GM12891 (cell line): ENCODE measurements around the gene CSTPP1.

Experiments used
- DNase-seq: peaks from one replicate; pipeline ENCODE4 v3.0.0; 2011; ENCODE audit warnings: low spot score; ENCODE audit not compliant: insufficient read length
- FAIRE-seq: peaks from 2 replicates; lab custom pipeline; 2011; peaks lifted over from hg19 to GRCh38; lab: Jason Lieb, UNC
- PAX5 ChIP-seq: IDR thresholded peaks from 2 replicates; pipeline ENCODE4 v1.6.1; 2011; ENCODE audit warnings: low read length, moderate library complexity, mild to moderate bottlenecking; ENCODE audit not compliant: insufficient read depth, severe bottlenecking
- POLR2A ChIP-seq: IDR thresholded peaks from 2 replicates; pipeline ENCODE4 v1.6.1; 2011; ENCODE audit warnings: low read depth, low read length, control low read depth
- POLR2AphosphoS5 ChIP-seq: IDR thresholded peaks from 2 replicates; pipeline ENCODE4 v1.6.1; 2011; ENCODE audit warnings: low read depth, low read length, control low read depth
- POU2F2 ChIP-seq: IDR thresholded peaks from 2 replicates; pipeline ENCODE4 v1.6.1; 2011; ENCODE audit warnings: low read depth, mild to moderate bottlenecking, control low read depth, low read length, moderate library complexity
- SPI1 ChIP-seq: IDR thresholded peaks from 2 replicates; pipeline ENCODE4 v1.6.1; 2011; ENCODE audit warnings: low read depth, low read length, control low read depth
- TAF1 ChIP-seq: IDR thresholded peaks from 2 replicates; pipeline ENCODE4 v1.6.1; 2011; ENCODE audit warnings: low read depth, low read length, control low read depth

CSTPP1 gene

GRCh38 chr11:47137476-47137875, 200.9 kb downstream of the CSTPP1 start:
- FAIRE-seq, result no peak
- TF ChIP-seq PAX5 (no peak), SPI1 (no peak), POU2F2 (no peak), TAF1 (no peak), POLR2A (no peak), POLR2AphosphoS5 (no peak)
- DNase-seq, result no peak

- FAIRE-seq, result no peak
- DNase-seq, result no peak
- TF ChIP-seq POU2F2 (no peak), TAF1 (no peak), POLR2AphosphoS5 (no peak), PAX5 (no peak), SPI1 (no peak), POLR2A (no peak)
Measured at GRCh38 chr11:47139878-47140277, 203.3 kb downstream of the CSTPP1 start.

- FAIRE-seq, result no peak
- no peak for DNase-seq
- no peak for TF ChIP-seq SPI1
- no peak for TF ChIP-seq TAF1
- TF ChIP-seq POU2F2, result no peak
- no peak for TF ChIP-seq POLR2A
- no peak for TF ChIP-seq POLR2AphosphoS5
- no peak for TF ChIP-seq PAX5
Measured at GRCh38 chr11:47143322-47143721, 206.8 kb downstream of the CSTPP1 start.

GRCh38 chr11:47144541-47144940, 208.0 kb downstream of the CSTPP1 start:
- FAIRE-seq (no peak), DNase-seq (no peak)
- TF ChIP-seq TAF1 (no peak), PAX5 (no peak), POLR2AphosphoS5 (no peak), POLR2A (no peak), POU2F2 (no peak), SPI1 (no peak)

GRCh38 chr11:47147250-47147649, 210.7 kb downstream of the CSTPP1 start:
- DNase-seq, result no peak
- TF ChIP-seq TAF1, result no peak
- TF ChIP-seq POLR2AphosphoS5, result no peak
- TF ChIP-seq PAX5, result no peak
- no peak for TF ChIP-seq POU2F2
- no peak for TF ChIP-seq SPI1
- no peak for TF ChIP-seq POLR2A
- no peak for FAIRE-seq

GRCh38 chr11:47147681-47148080, 211.1 kb downstream of the CSTPP1 start:
- FAIRE-seq, result no peak
- no peak for TF ChIP-seq PAX5
- no peak for TF ChIP-seq SPI1
- no peak for TF ChIP-seq POLR2A
- TF ChIP-seq POLR2AphosphoS5, result no peak
- no peak for TF ChIP-seq TAF1
- no peak for TF ChIP-seq POU2F2
- no peak for DNase-seq

- FAIRE-seq (no peak), DNase-seq (no peak)
- TF ChIP-seq TAF1 (no peak), POU2F2 (no peak), SPI1 (no peak), POLR2A (no peak), POLR2AphosphoS5 (no peak), PAX5 (no peak)
Measured at GRCh38 chr11:47148270-47148669, 211.7 kb downstream of the CSTPP1 start.

GRCh38 chr11:47148903-47149531, 212.5 kb downstream of the CSTPP1 start:
- FAIRE-seq (no peak), DNase-seq (no peak)
- TF ChIP-seq TAF1, result no peak
- TF ChIP-seq POLR2AphosphoS5, result no peak
- no peak for TF ChIP-seq POLR2A
- no peak for TF ChIP-seq POU2F2
- TF ChIP-seq SPI1, result no peak
- no peak for TF ChIP-seq PAX5

- TF ChIP-seq POU2F2, result no peak
- no peak for FAIRE-seq
Measured at GRCh38 chr11:47149782-47150181, 213.2 kb downstream of the CSTPP1 start.

GRCh38 chr11:47152126-47152952, 215.8 kb downstream of the CSTPP1 start:
- DNase-seq, result no peak
- TF ChIP-seq POLR2AphosphoS5 (no peak), PAX5 (no peak), SPI1 (no peak), POLR2A (no peak), POU2F2 (no peak)
- FAIRE-seq, result peak; percentile 81

More at GRCh38 chr11:47149782-47150181, 213.2 kb downstream of the CSTPP1 start:
- no peak for DNase-seq
